Neural cell (in vitro differentiated cells): ENCODE measurements around the gene PLXNA2. TPM values are rescaled to one million over a fixed set of nuclear protein-coding genes. Genes with fewer than 3 reads are reported as not detected.

Experiments
- H2AFZ ChIP-seq: fragments of 200-600, 300-800 bp; sonication (generic), shearing (Covaris generic); 2 replicates; pipeline ENCODE4 v1.6.0; 2014; ENCODE audit warnings: low read depth, mild to moderate bottlenecking, antibody characterized with exemption, low read length, moderate library complexity
- H3F3A ChIP-seq: fragments of 200-600 bp; shearing (Covaris generic); 2 replicates; pipeline ENCODE4 v1.6.1; 2016; ENCODE audit warnings: mild to moderate bottlenecking, moderate library complexity, mixed read lengths, antibody characterized with exemption, low read length; ENCODE audit not compliant: insufficient read depth, poor library complexity, severe bottlenecking
- H3K27ac ChIP-seq: fragments of 200-600, 300-800 bp; sonication (generic), shearing (Covaris generic); 2 replicates; pipeline ENCODE4 v1.5.1; 2014; ENCODE audit warnings: mild to moderate bottlenecking, low read length, moderate library complexity
- H3K27me3 ChIP-seq: fragments of 300-800, 200-600 bp; sonication (generic), shearing (Covaris generic); 2 replicates; pipeline ENCODE4 v1.6.0; 2014; ENCODE audit warnings: mild to moderate bottlenecking, low read depth, low read length, moderate library complexity; ENCODE audit not compliant: insufficient read depth
- H3K36me3 ChIP-seq: fragments of 300-800, 200-600 bp; sonication (generic), shearing (Covaris generic); 2 replicates; pipeline ENCODE4 v1.5.1; 2014; ENCODE audit warnings: mild to moderate bottlenecking, antibody characterized with exemption, low read length, moderate library complexity; ENCODE audit not compliant: insufficient read depth
- H3K4me2 ChIP-seq: fragments of 300-800, 200-600 bp; sonication (generic), shearing (Covaris generic); 2 replicates; pipeline ENCODE4 v1.6.0; 2014; ENCODE audit warnings: mild to moderate bottlenecking, low read length
- H3K4me3 ChIP-seq: fragments of 300-800, 200-600 bp; sonication (generic), shearing (Covaris generic); 2 replicates; pipeline ENCODE4 v1.5.1; 2014; ENCODE audit warnings: mild to moderate bottlenecking, low read length, moderate library complexity
- H3K79me2 ChIP-seq: fragments of 200-600 bp; shearing (Covaris generic); replicated peaks from 2 replicates; pipeline ENCODE4 v1.6.0; 2014; ENCODE audit warnings: mild to moderate bottlenecking, low read length, moderate library complexity; ENCODE audit not compliant: insufficient read depth
- H3K9ac ChIP-seq: fragments of 300-800, 200-600 bp; sonication (generic), shearing (Covaris generic); 2 replicates; pipeline ENCODE4 v1.6.1; 2016; ENCODE audit warnings: mild to moderate bottlenecking, low read length, mixed read lengths
- H3K9me2 ChIP-seq: fragments of 200-600 bp; shearing (Covaris generic); 2 replicates; pipeline ENCODE4 v1.6.1; 2016; ENCODE audit warnings: mild to moderate bottlenecking, low read length, mixed read lengths; ENCODE audit not compliant: insufficient read depth
- H3K9me3 ChIP-seq: fragments of 200-600, 300-800 bp; sonication (generic), shearing (Covaris generic); 2 replicates; pipeline ENCODE4 v1.6.1; 2016; ENCODE audit warnings: mild to moderate bottlenecking, mixed run types, low read length, moderate library complexity, mixed read lengths
- H4K20me1 ChIP-seq: fragments of 200-600 bp; shearing (Covaris generic); 2 replicates; pipeline ENCODE4 v1.6.1; 2016; ENCODE audit warnings: mild to moderate bottlenecking, mixed run types; ENCODE audit not compliant: insufficient read depth
- CTCF ChIP-seq: fragments of 450-650 bp; IDR thresholded peaks from 2 replicates; pipeline ENCODE4 v1.5.1; 2014; ENCODE audit warnings: antibody characterized with exemption, mild to moderate bottlenecking, moderate library complexity; ENCODE audit not compliant: poor library complexity, severe bottlenecking
- EP300 ChIP-seq: fragments of 450-650 bp; conservative IDR thresholded peaks from 2 replicates; pipeline ENCODE4 v1.6.1; 2014; ENCODE audit warnings: antibody characterized with exemption, mild to moderate bottlenecking, moderate library complexity; ENCODE audit not compliant: poor library complexity, severe bottlenecking
- EZH2 ChIP-seq: fragments of 200-600, 300-800 bp; shearing (Covaris generic), sonication (generic); IDR thresholded peaks from 2 replicates; pipeline ENCODE4 v1.6.1; 2014; ENCODE audit warnings: antibody characterized with exemption, low read length, borderline replicate concordance, mild to moderate bottlenecking; ENCODE audit not compliant: insufficient read depth, poor library complexity, severe bottlenecking
- MXI1 ChIP-seq: fragments of 450-650 bp; conservative IDR thresholded peaks from 2 replicates; pipeline ENCODE4 v1.6.1; 2014; ENCODE audit warnings: antibody characterized with exemption, mild to moderate bottlenecking; ENCODE audit not compliant: poor library complexity, severe bottlenecking
- POLR2AphosphoS5 ChIP-seq: IDR thresholded peaks from 2 replicates; pipeline ENCODE4 v1.6.1; 2012
- RAD21 ChIP-seq: fragments of 450-650 bp; conservative IDR thresholded peaks from 2 replicates; pipeline ENCODE4 v1.6.1; 2014; ENCODE audit warnings: antibody characterized with exemption, mild to moderate bottlenecking, moderate library complexity
- REST ChIP-seq: IDR thresholded peaks from 2 replicates; pipeline ENCODE4 v1.6.1; 2012; ENCODE audit warnings: borderline replicate concordance
- SMC3 ChIP-seq: fragments of 450-650 bp; conservative IDR thresholded peaks from 2 replicates; pipeline ENCODE4 v1.6.1; 2014; ENCODE audit warnings: antibody characterized with exemption, mild to moderate bottlenecking, moderate library complexity; ENCODE audit not compliant: poor library complexity
- TAF1 ChIP-seq: IDR thresholded peaks from 2 replicates; pipeline ENCODE4 v1.6.1; 2012; ENCODE audit warnings: low read depth
- polyA plus RNA-seq: library from polyadenylated mRNA; depleted of rRNA; stranded (reverse); fragments of >200 nt; gene quantifications from 2 replicates; pipeline ENCODE4 v1.2.3, GENCODE V29; 2014

Gene PLXNA2
- polyA plus RNA-seq, 1 donor from 2014 or later: 30.6 TPM

- Histone ChIP-seq H3K9ac (no peak overlapping the region), H3K27ac (no peak overlapping the region), H3F3A (no peaks in the 10 kb centered on the region), H3K27me3 (no peaks in the 10 kb centered on the region), H4K20me1 (no peaks in the 10 kb centered on the region), H3K9me3 (no peaks in the 10 kb centered on the region), H3K9me2 (no peaks in the 10 kb centered on the region), H3K36me3 (peaks cover 32% of the 10 kb centered on the region), H3K4me3 (no peak overlapping the region), H3K79me2 (no peaks in the 10 kb centered on the region), H2AFZ (no peak overlapping the region), H3K4me2 (no peak overlapping the region)
- no peak for TF ChIP-seq EZH2
- no peak for TF ChIP-seq SMC3
- TF ChIP-seq REST: no peak
- TF ChIP-seq TAF1: no peak
- TF ChIP-seq EP300: no peak
- TF ChIP-seq RAD21: no peak
- TF ChIP-seq CTCF: no peak
- no peak for TF ChIP-seq POLR2AphosphoS5
- no peak for TF ChIP-seq MXI1
Observed at GRCh38 chr1:208077232-208078075, 166.7 kb downstream of the PLXNA2 start.

- no peak overlapping the region for H3K27ac ChIP-seq
- H3K4me2 ChIP-seq: no peak overlapping the region
- no peaks in the 10 kb centered on the region for H3K27me3 ChIP-seq
- H3K9me2 ChIP-seq: no peaks in the 10 kb centered on the region
- H4K20me1 ChIP-seq: no peaks in the 10 kb centered on the region
- no peak overlapping the region for H3K4me3 ChIP-seq
- no peak overlapping the region for H2AFZ ChIP-seq
- H3K9me3 ChIP-seq: no peaks in the 10 kb centered on the region
- no peak for TF ChIP-seq RAD21
- peak; percentile 22 for TF ChIP-seq POLR2AphosphoS5
- no peak overlapping the region for H3K9ac ChIP-seq
- H3F3A ChIP-seq: no peaks in the 10 kb centered on the region
- no peaks in the 10 kb centered on the region for H3K79me2 ChIP-seq
- peaks cover 23% of the 10 kb centered on the region for H3K36me3 ChIP-seq
Observed at GRCh38 chr1:208074353-208074752, 169.8 kb downstream of the PLXNA2 start.
